ENCODE data around the gene AARS1.

GRCh38 chr16:70301121-70301520 lies 11.8 kb upstream of the AARS1 start:
- no peak for TF ChIP-seq CTCF (IDR thresholded peaks at IDR 0.05; ENCODE audit: insufficient read depth, low read length, poor library complexity, severe bottlenecking)
- TF ChIP-seq EZH2phosphoT487 (conservative IDR thresholded peaks at IDR 0.05; ENCODE audit: low read length): no peak
